RWPE1 (cell line): ENCODE data around the gene FBXO33.
"Not testable (repeated sequence)": the region's sequence is repeated elsewhere in the genome, so short reads cannot be mapped to it uniquely, and the experiment has no call there.

ENCODE experiments used
- CTCF ChIA-PET: fragments of 350-600 bp; sonication (Branson Sonifier 250); formaldehyde crosslinking; extraction: SDS; loops from one replicate; lab custom pipeline; 2021; lab: Yijun Ruan, JAX
- POLR2A ChIA-PET: fragments of 400-600 bp; formaldehyde crosslinking; extraction: SDS; loops from one replicate; lab custom pipeline; 2020; ENCODE audit warnings: antibody characterized with exemption; ENCODE audit not compliant: low non-redundant PET; lab: Yijun Ruan, JAX
- DNase-seq: peaks from one replicate; pipeline ENCODE4 v3.0.0; 2012; ENCODE audit warnings: low spot score
- H3K27ac ChIP-seq: fragments of 450-650 bp; 2 replicates; pipeline ENCODE4 v1.5.1; 2017
- TF ChIP-seq, protein P1 (sequence below): fragments of 450-650 bp; conservative IDR thresholded peaks from 2 replicates; pipeline ENCODE4 v1.5.1; 2017; ENCODE audit warnings: low read depth, mild to moderate bottlenecking

The FBXO33 gene

DNA sequence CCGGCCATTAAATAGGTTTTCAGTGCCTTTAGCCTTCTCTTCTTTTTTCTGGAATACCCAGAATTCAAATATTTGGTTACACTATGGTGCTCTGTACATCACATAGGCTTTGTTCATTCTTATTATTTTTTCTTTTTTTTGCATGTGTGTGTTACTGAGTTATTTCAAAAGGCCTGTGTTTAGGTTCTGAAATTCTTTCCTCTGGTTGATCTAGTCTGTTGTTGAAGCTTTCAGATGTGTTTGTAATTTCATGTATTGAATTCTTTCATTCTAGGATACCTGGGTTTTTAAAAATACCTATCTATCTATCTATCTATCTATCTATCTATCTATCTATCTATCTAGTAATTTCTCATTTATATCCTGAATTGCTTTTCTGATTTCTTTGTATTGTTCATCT is 66.9 kb downstream of the FBXO33 start:
- POLR2A ChIA-PET = no interaction called here
- no peak overlapping the region for H3K27ac ChIP-seq
- TF ChIP-seq, protein P1, sequence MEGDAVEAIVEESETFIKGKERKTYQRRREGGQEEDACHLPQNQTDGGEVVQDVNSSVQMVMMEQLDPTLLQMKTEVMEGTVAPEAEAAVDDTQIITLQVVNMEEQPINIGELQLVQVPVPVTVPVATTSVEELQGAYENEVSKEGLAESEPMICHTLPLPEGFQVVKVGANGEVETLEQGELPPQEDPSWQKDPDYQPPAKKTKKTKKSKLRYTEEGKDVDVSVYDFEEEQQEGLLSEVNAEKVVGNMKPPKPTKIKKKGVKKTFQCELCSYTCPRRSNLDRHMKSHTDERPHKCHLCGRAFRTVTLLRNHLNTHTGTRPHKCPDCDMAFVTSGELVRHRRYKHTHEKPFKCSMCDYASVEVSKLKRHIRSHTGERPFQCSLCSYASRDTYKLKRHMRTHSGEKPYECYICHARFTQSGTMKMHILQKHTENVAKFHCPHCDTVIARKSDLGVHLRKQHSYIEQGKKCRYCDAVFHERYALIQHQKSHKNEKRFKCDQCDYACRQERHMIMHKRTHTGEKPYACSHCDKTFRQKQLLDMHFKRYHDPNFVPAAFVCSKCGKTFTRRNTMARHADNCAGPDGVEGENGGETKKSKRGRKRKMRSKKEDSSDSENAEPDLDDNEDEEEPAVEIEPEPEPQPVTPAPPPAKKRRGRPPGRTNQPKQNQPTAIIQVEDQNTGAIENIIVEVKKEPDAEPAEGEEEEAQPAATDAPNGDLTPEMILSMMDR = no peak
- CTCF ChIA-PET = no interaction called here
- no peak for DNase-seq

DNA sequence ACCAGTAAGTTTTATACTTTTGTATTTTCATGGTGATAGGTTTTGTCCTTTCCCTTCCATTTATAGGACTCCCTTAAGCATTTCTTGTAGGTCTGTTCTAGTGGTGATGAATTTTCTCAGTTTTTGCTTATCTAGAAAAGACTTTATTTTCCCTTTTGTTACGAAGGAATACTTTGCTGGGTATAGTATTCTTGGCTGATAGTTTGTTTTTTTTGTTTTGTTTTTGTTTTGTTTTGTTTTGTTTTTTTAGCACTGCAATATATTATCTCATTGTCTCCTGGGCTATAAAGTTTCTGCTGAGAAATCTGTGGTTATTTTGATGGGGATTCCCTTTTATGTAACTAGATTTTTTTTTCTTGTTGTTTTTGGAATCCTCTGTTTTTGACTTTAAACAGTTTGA is 67.7 kb downstream of the FBXO33 start:
- TF ChIP-seq, protein P1 = no peak

DNA sequence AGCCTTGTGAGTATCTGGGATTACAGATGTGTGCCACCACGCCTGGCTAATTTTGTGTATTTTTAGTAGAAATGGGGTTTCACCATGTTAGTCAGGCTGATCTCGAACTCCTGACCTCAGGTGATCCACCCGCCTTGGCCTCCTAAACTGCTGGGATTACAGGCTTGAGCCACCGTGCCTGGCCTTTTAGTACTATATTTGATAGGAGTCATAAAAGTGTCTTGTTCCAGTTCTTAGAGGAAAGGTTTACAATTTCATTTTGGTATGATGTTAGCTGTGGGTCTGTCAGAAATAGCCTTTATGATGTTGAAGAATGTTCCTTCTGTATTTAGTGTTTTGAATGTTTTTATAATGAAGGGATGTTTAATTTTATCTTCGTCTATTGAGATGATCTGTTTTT is 70.7 kb downstream of the FBXO33 start:
- CTCF ChIA-PET, H3K27ac ChIP-seq, DNase-seq, POLR2A ChIA-PET: not testable (repeated sequence)

More for the DNA sequence above, 67.7 kb downstream of the FBXO33 start:
- no peak overlapping the region for H3K27ac ChIP-seq
- POLR2A ChIA-PET = no interaction called here
- CTCF ChIA-PET = interaction anchor here (0.6 kb wide), 2 partner anchors 56 to 195 kb away, joined by 3 read pairs; partner anchors contain the start of gene TRAPPC6B
- no peak for DNase-seq

DNA sequence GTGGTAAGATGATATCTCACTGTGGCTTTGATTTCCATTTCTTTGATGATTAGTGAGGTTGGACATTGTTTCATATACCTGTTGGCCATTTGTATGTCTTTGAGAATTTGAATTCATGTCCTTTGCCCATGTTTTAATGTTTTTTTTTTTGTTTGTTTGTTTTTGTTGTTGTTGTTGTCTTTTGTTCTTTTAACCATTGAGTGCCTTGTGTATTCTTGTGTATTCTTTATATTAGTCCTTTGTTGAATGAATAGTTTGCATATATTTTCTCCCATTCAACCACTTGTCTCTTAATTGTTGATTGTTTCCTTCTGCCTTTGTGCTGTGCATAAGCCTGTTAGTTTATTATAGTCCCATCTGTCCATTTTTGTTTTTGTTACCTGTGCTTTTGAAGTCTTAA is 71.9 kb downstream of the FBXO33 start:
- POLR2A ChIA-PET = no interaction called here
- TF ChIP-seq, protein P1 = no peak
- no peak overlapping the region for H3K27ac ChIP-seq
- DNase-seq = no peak
- CTCF ChIA-PET = no interaction called here

DNA sequence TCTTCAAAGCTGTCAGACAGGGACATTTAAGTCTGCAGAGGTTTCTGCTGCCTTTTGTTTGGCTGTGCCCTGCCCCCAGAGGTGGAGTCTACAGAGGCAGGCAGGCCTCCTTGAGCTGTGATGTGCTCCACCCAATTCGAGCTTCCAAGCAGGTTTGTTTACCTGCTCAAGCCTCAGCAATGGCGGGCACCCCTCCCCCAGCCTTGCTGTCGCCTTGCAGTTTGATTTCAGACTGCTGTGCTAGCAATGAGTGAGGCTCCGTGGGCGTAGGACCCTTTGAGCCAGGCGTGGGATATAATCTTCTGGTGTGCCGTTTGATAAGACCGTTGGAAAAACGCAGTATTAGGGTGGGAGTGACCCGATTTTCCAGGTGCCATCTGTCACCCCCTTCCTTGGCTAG is 73.2 kb downstream of the FBXO33 start:
- CTCF ChIA-PET = interaction anchor here (0.6 kb wide), 1 partner anchor 10 kb away, joined by 3 read pairs; no protein-coding TSS in a partner anchor
- POLR2A ChIA-PET, H3K27ac ChIP-seq, DNase-seq: not testable (repeated sequence)

DNA sequence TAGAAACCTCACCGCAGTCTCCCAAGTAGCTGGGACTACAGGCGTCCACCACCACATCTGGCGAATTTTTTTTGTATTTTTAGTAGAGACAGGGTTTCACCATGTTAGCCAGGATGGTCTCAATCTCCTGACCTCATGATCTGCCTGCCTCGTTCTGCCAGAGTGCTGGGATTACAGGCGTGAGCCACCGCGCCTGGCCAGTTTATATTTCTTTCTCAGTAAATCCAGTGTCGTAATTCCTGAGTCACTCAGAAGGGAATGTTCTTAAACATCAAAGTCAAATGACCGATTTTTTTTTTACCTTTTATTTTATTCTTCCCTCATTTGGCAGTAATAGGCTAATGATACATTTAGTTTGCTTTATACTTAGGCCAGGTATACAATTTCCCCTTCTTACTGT is 80.5 kb downstream of the FBXO33 start:
- CTCF ChIA-PET = no interaction called here
- TF ChIP-seq, protein P1 = no peak
- POLR2A ChIA-PET = no interaction called here
- no peak overlapping the region for H3K27ac ChIP-seq
- DNase-seq = no peak

DNA sequence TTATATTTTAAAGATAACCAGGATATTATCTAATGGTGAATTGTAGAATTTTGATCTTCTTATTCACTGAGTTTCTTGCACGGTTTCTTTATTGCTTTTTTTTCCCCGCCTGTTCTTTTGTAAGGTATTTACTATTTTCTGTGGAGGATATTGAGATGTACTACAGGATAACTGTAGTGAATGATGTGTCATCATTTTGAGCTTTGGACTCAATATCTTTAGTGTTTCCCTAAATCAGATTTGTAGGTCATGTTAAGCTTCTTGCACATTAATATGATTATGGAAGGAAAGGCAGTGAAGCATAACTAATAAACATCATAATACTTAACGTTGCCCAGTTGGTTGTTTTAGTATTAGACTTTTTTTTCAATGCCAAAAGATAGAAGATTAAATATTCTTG is 81.4 kb downstream of the FBXO33 start:
- TF ChIP-seq, protein P1 = no peak
- POLR2A ChIA-PET = no interaction called here

More for the DNA sequence above, 81.4 kb downstream of the FBXO33 start:
- H3K27ac ChIP-seq = no peak overlapping the region
- no peak for DNase-seq
- CTCF ChIA-PET = no interaction called here
